ENCODE data around the gene TCF15.

TCF15 gene

DNA sequence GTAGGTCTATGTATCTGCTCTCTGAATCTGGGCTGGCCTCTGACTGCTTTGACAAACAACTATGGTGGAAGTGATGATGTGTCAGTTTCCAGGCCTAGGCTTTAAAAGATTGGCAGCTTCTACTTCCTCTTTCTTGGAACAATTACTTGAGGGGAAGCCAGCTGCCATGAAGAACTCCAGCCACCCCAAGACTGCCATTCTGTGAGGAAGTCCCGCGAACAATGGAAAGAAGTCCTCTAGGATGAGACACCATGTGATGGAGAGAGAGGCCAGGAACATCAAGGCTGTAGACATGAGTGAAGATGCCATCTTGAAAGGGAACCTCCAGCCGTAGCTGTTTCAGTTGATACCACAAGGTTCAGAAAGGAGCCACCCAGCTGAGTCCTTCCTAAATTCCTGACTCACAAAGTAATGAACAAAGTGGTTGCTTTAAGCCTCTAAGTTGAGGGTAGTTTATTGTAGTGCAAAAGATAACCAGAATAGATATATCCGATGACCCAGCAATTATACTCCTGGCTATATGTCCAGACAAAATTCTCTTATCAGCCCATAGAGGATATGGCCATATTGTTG is 15.3 kb upstream of the TCF15 start:
- no peak overlapping the region for H3K27ac ChIP-seq
- TF ChIP-seq, protein P1, sequence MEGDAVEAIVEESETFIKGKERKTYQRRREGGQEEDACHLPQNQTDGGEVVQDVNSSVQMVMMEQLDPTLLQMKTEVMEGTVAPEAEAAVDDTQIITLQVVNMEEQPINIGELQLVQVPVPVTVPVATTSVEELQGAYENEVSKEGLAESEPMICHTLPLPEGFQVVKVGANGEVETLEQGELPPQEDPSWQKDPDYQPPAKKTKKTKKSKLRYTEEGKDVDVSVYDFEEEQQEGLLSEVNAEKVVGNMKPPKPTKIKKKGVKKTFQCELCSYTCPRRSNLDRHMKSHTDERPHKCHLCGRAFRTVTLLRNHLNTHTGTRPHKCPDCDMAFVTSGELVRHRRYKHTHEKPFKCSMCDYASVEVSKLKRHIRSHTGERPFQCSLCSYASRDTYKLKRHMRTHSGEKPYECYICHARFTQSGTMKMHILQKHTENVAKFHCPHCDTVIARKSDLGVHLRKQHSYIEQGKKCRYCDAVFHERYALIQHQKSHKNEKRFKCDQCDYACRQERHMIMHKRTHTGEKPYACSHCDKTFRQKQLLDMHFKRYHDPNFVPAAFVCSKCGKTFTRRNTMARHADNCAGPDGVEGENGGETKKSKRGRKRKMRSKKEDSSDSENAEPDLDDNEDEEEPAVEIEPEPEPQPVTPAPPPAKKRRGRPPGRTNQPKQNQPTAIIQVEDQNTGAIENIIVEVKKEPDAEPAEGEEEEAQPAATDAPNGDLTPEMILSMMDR (conservative IDR thresholded peaks at IDR 0.05), result no peak

DNA sequence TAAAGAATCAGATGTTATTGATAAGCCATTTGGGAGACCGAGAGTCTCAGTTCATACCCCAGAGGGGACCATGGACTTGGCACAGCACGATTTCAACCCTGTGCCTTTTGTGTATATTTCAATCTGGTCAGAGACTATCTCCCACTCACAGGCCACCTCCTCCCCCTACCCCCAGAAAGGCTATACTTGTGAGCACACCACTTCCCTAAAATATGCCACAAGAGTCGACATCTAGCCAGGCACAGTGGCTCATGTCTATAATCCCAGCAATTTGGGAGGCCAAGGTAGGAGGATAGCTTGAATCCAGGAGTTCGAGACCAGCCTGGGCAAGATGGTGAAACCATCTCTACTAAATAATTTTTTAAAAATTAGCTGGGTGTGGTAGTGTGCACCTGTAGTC is 13.6 kb upstream of the TCF15 start:
- no peak overlapping the region for H3K27ac ChIP-seq
- TF ChIP-seq, protein P1 (conservative IDR thresholded peaks at IDR 0.05), result no peak

DNA sequence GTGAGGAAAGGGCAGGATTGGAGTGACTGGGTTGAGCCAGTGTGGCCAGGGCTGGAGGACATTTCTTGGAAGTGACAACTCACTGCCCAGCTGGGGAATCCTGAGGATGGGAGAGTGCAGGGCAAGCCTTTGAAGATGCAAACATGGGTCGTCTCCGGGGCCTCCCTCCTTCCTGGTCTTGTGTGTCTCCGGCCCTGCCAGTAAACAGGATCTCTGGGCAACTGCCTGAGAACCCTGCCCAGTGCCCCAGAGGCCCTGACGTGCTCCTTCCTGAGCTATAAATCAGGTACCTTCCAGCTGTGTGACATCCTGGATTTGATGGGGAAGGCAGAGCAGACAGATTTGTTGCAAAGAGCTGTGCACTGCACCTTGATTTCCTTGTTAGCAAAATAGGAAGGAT is 12.9 kb upstream of the TCF15 start:
- no peak overlapping the region for H3K27ac ChIP-seq
- TF ChIP-seq, protein P1 (conservative IDR thresholded peaks at IDR 0.05), result no peak

DNA sequence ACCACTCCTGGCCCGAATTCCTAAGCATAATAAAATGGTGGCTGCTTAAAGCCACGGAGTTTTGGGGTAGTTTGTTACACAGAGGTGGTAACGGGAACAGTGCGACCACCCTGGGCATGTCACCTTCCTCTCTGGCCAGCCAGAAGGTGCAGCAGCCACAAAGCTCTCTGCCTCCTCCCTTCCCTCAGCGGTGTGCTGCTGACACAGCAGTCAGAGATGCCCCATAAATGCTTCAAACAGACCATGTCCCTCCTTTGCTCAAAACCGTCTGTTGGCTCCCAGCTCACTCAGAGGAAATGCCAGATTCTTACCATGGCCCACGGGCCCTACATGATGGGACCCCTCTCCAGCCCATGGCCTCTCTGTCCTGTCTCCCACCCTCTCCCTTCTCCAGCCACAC is 12.1 kb upstream of the TCF15 start:
- no peak overlapping the region for H3K27ac ChIP-seq
- TF ChIP-seq, protein P1 (conservative IDR thresholded peaks at IDR 0.05), result no peak

DNA sequence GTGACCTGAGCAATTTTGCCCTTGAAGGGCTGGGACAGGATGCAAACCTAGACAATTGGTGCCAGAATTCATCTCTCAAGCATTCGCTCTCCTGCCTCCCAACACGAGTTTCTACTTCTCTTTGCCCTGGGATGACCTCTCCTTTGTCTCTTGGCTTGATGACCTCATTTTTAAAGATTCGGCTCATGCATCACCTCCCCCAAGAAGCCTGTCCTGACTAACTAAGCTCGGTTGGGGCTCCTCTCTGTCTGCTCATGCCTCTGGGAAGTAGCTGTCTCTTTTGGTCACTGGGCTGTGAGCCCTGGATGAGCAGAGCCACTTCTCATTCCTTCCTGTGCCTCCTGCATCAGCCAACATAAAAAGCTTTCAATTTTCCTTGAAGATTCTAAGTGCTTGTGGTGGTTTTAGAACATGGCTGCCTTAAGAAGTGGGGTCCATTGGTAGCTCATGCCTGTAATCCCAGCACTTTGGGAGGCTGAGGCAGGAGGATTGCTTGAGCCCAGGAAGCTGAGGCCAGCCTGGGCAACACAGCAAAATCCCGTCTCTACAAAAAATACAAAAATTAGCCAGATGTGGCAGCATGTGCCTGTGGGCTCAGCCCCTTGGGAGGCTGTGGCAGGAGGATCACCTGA is 11.1 kb upstream of the TCF15 start:
- TF ChIP-seq, protein P1 (conservative IDR thresholded peaks at IDR 0.05), result no peak
- H3K27ac ChIP-seq, result no peak overlapping the region

DNA sequence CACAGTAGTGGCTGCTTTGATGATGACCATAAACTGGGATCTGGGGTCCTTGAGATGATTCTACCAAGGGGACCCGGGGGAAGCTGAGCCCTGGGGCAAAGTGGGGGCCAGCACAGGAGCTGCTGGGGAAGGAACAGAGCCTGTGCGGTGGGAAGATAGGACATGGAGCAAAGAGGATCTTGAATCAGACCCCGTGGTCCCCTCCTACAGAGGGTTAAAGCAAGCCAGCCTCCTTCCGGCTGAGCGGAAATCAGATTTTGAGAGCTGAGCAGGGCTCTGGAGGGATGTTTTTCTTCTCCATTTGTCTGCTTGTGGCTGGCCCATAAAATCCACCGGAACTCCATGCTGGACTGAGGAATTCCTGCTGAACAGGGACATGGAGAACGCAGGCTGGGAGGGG is 10.1 kb upstream of the TCF15 start:
- no peak overlapping the region for H3K27ac ChIP-seq
- TF ChIP-seq, protein P1 (conservative IDR thresholded peaks at IDR 0.05), result no peak

DNA sequence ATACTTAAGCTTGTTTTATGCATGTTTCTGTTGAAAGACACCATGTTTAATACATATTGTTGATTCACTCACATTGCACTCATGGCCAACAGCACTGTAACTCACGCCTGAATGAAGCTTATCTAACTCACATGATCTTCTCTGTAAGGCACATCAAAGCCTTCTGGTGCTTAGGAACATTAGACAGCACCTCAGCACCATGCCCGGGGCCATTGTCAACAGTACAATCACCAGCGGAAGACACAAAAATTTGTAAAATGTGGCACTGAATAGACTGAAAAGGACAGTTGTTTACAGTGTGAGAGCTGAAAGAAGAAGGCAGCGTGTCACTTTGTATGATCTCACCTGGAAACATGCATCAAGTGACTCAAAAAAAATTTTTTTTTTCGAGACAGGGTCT is 8.9 kb upstream of the TCF15 start:
- TF ChIP-seq, protein P1 (conservative IDR thresholded peaks at IDR 0.05), result no peak
- no peak overlapping the region for H3K27ac ChIP-seq
